Activated naive CD4-positive, alpha-beta T cell treated with anti-CD3 and anti-CD28 coated beads, Interleukin-2, amount 50 U/mL, for 24 hours (primary cell): ENCODE measurements around the gene MCOLN1.

Experiments
- H3K27ac Mint-ChIP-seq: one replicate; pipeline ENCODE4 v1.8.0; 2021; ENCODE audit warnings: mild to moderate bottlenecking, mixed read lengths
- H3K27me3 Mint-ChIP-seq: one replicate; pipeline ENCODE4 v1.8.0; 2021; ENCODE audit warnings: mixed read lengths
- H3K36me3 Mint-ChIP-seq: one replicate; pipeline ENCODE4 v1.8.0; 2021; ENCODE audit warnings: mixed read lengths
- H3K4me1 Mint-ChIP-seq: one replicate; pipeline ENCODE4 v1.8.0; 2021; ENCODE audit warnings: mixed read lengths
- H3K4me3 Mint-ChIP-seq: one replicate; pipeline ENCODE4 v1.8.0; 2021; ENCODE audit warnings: mild to moderate bottlenecking, mixed read lengths
- H3K9me3 Mint-ChIP-seq: one replicate; pipeline ENCODE4 v1.8.0; 2021; ENCODE audit warnings: mixed read lengths

MCOLN1 gene

DNA sequence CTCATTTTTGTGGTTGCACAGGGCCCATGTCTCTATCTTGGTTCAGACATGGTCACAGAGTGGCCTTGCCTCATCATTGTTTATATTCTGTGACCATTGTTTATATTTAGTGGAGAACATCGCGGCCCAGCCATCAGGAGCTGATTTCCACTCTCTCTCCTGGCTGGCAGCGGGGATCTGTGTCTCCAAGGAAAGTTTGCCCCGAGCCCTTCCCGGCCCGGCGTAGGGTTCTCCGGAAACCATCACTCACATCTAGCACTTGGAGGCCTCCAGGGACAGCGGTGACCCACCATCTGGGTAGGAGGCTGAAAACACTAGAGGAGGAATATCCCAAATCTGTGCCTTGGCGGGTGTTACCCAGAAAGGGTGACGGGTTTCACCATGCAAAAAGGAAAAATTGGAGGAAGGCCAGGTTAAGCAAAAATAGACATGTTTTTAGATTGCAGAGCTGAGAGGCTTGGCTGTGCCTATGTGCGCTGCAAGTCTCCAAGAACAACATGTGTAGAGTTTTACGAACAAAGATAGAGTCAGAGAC lies 7.2 kb upstream of the MCOLN1 start:
- Mint-ChIP-seq H3K36me3 (peaks cover 2% of the 10 kb centered on the region), H3K4me3 (peak overlapping the region; percentile 82), H3K27me3 (peaks cover 7% of the 10 kb centered on the region), H3K9me3 (no peaks in the 10 kb centered on the region), H3K4me1 (peaks cover 17% of the 10 kb centered on the region), H3K27ac (peak overlapping the region; percentile 80)

DNA sequence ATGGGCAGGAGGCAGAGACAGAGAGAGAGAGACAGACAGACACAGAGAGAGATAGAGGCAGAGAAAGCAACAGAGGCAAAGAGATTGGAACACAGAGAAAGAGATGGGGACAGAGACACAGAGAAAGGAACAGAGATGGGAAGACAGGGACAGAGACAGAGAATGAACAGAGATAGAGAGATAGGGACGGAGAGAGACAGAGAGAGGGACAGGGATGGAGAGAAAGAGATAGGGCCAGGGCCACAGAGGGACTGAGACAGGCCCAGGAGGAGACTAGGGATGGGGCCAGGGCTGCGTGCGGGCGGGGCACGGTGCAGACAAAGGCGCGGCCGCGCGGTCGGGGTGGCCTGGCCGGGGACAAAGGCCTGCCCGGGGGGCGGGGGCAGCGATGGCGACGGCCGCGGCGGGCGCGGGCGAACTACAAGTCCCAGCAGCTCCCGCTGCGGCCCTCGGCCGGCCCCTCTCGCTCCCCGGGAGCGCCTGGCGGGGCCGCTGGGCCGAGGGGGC lies 6.7 kb upstream of the MCOLN1 start, which contains the start of gene ZNF358:
Gene ZNF358 (plus strand): TSS at position 459 of the 507 bp plus-strand sequence. CDS start 3,140 bp downstream, outside the sequence.
- H3K27me3 Mint-ChIP-seq = peaks cover 7% of the 10 kb centered on the region
- peak within 1 kb of the TSS; percentile 80 for H3K27ac Mint-ChIP-seq
- H3K4me1 Mint-ChIP-seq = peaks cover 17% of the 10 kb centered on the region
- H3K9me3 Mint-ChIP-seq = no peaks in the 10 kb centered on the region
- H3K36me3 Mint-ChIP-seq = peaks cover 2% of the 10 kb centered on the region
- peak within 1 kb of the TSS; percentile 82 for H3K4me3 Mint-ChIP-seq

DNA sequence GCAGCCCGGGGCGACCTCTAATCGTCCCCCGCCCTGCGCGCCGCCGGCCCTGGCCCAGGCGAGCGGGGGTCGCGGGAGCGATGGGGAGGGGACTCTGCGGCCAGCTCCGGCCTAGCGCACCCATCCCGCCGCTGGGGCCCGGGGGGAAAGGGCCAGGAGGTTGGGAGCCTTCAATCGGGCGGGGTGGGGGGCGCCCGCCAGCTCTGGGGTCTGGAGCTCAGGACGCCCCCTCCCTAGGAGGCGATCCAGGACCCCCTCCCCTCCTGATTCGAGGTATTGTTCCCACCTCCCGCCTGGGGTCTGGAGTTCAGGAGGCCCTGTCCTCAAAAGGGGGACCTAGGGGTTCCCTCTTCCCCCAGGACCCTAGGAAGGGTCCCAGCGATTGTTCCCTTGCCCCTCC lies 6.1 kb upstream of the MCOLN1 start:
- H3K36me3 Mint-ChIP-seq = peaks cover 3% of the 10 kb centered on the region
- H3K27me3 Mint-ChIP-seq = peaks cover 7% of the 10 kb centered on the region
- H3K4me3 Mint-ChIP-seq = peak overlapping the region; percentile 79
- no peak overlapping the region for H3K27ac Mint-ChIP-seq
- H3K9me3 Mint-ChIP-seq = no peaks in the 10 kb centered on the region
- peaks cover 17% of the 10 kb centered on the region for H3K4me1 Mint-ChIP-seq

DNA sequence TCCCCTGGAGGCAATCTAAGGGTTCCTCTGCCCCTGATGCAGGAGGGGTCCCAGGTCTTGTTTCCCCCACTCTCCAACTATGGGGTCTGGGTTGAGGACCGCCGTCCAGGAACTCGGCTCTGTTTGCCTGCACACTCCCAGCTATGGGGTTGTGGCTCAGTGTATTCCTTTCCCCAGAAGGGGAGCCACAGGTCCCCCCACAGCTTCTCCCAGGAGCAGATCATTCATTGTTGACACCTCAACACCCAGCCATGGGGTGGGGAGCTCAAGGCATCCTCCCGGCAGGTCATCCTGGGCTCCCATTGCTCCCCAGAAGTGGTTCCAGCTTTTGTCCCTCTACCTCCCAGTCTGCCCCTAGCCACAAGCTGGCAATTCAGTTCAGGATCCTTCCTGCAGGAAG lies 5.5 kb upstream of the MCOLN1 start:
- Mint-ChIP-seq H3K4me1 (peaks cover 20% of the 10 kb centered on the region), H3K9me3 (no peaks in the 10 kb centered on the region), H3K36me3 (peaks cover 3% of the 10 kb centered on the region), H3K4me3 (peak overlapping the region; percentile 79), H3K27me3 (peaks cover 7% of the 10 kb centered on the region), H3K27ac (no peak overlapping the region)

- H3K4me1 Mint-ChIP-seq = peaks cover 29% of the 10 kb centered on the region
- no peaks in the 10 kb centered on the region for H3K9me3 Mint-ChIP-seq
- peaks cover 3% of the 10 kb centered on the region for H3K36me3 Mint-ChIP-seq
- no peak overlapping the region for H3K4me3 Mint-ChIP-seq
- peaks cover 5% of the 10 kb centered on the region for H3K27me3 Mint-ChIP-seq
- H3K27ac Mint-ChIP-seq = no peak overlapping the region
Observed at GRCh38 chr19:7519361-7520130, 2.9 kb upstream of the MCOLN1 start.

DNA sequence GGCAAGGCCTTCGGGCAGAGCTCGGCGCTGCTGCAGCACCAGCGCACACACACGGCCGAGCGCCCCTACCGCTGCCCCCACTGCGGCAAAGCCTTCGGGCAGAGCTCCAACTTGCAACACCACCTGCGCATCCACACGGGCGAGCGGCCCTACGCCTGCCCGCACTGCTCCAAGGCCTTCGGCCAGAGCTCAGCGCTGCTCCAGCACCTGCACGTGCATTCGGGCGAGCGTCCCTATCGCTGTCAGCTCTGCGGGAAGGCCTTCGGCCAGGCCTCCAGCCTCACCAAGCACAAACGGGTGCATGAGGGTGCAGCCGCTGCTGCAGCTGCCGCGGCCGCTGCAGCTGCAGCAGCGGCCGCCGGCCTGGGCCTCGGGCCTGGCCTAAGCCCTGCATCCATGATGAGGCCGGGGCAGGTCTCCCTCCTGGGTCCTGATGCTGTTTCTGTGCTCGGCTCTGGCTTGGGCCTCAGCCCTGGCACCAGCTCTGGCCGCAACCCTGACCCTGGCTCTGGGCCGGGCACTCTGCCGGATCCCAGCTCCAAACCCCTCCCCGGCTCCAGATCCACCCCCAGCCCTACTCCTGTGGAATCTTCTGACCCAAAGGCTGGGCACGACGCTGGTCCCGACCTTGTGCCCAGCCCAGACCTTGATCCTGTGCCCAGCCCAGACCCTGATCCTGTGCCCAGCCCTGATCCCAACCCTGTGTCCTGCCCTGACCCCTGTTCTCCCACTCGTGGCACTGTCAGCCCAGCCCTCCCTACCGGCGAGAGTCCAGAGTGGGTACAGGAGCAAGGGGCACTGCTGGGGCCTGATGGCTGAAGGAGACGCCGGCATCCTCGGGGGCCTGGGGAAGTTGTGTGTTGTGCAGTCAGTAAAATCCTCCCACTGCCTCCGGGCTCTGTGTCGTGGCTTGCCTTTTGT lies 2.0 kb upstream of the MCOLN1 start:
- Mint-ChIP-seq H3K9me3 (no peaks in the 10 kb centered on the region), H3K36me3 (peaks cover 3% of the 10 kb centered on the region), H3K4me1 (peaks cover 27% of the 10 kb centered on the region)

DNA sequence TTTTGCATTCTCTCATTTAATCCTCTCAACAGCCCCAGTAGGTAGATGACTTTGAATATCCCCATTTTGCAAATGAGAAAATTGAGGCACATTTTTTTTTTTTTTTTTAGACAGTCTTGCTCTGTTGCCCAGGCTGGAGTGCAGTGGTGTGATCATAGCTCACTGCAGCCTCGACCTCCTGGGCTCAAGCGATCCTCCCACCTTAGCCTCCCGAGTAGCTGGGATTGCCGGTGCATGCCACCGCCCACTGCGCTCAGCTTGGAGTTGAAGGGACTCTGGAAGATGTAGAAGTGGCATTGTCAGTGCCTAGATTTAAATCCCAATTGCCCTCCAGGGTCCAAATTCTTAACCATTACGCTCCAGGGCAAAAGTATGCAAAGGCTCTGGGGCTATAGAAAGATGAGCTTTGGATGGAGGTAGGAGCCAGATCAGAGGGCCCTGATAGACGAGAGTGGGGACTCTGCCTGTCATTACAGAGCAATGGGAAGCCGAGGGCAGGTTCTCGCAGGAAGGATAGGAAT lies 813 bp upstream of the MCOLN1 start:
- no peaks in the 10 kb centered on the region for H3K27me3 Mint-ChIP-seq
- peaks cover 3% of the 10 kb centered on the region for H3K36me3 Mint-ChIP-seq
- peak overlapping the region; percentile 88 for H3K4me3 Mint-ChIP-seq
- no peaks in the 10 kb centered on the region for H3K9me3 Mint-ChIP-seq
- H3K27ac Mint-ChIP-seq = peak overlapping the region; percentile 89
- peaks cover 21% of the 10 kb centered on the region for H3K4me1 Mint-ChIP-seq

More for the DNA sequence above, 2.0 kb upstream of the MCOLN1 start:
- Mint-ChIP-seq H3K4me3 (no peak overlapping the region), H3K27ac (no peak overlapping the region), H3K27me3 (peaks cover 3% of the 10 kb centered on the region)

- H3K9me3 Mint-ChIP-seq = no peaks in the 10 kb centered on the region
- H3K4me3 Mint-ChIP-seq = peak overlapping the region; percentile 74
- H3K4me1 Mint-ChIP-seq = peaks cover 15% of the 10 kb centered on the region
- H3K27me3 Mint-ChIP-seq = no peaks in the 10 kb centered on the region
- peaks cover 3% of the 10 kb centered on the region for H3K36me3 Mint-ChIP-seq
- no peak overlapping the region for H3K27ac Mint-ChIP-seq
Observed at GRCh38 chr19:7522923-7523667, 671 bp downstream of the MCOLN1 start.

DNA sequence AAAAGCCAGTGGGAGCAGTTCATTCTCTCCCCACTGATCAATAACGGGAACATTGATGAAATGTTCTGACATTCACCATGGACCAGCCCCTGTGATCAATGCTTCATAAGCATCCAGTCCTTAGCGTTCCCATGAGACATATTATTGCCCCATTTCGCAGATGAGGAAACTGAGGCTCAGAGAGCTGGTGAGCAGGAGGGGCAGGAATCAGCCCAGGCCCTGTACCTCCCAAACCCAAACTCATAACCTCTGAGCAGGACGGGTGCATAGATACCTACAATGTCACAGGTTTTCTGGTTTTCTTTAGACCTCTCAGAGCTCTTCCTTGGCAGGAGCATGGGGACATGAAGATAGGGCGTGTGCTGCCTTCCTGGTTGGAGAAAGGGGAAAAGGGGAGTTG lies 2.1 kb downstream of the MCOLN1 start:
- Mint-ChIP-seq H3K9me3 (no peaks in the 10 kb centered on the region), H3K4me1 (peaks cover 12% of the 10 kb centered on the region), H3K36me3 (peaks cover 1% of the 10 kb centered on the region)

GRCh38 chr19:7524992-7525739 lies 2.7 kb downstream of the MCOLN1 start:
- Mint-ChIP-seq H3K36me3 (peaks cover 1% of the 10 kb centered on the region), H3K27me3 (no peaks in the 10 kb centered on the region), H3K4me3 (no peak overlapping the region), H3K27ac (no peak overlapping the region), H3K4me1 (peaks cover 12% of the 10 kb centered on the region), H3K9me3 (no peaks in the 10 kb centered on the region)

More for the DNA sequence above, 2.1 kb downstream of the MCOLN1 start:
- Mint-ChIP-seq H3K27me3 (no peaks in the 10 kb centered on the region), H3K4me3 (peak overlapping the region; percentile 11), H3K27ac (no peak overlapping the region)

DNA sequence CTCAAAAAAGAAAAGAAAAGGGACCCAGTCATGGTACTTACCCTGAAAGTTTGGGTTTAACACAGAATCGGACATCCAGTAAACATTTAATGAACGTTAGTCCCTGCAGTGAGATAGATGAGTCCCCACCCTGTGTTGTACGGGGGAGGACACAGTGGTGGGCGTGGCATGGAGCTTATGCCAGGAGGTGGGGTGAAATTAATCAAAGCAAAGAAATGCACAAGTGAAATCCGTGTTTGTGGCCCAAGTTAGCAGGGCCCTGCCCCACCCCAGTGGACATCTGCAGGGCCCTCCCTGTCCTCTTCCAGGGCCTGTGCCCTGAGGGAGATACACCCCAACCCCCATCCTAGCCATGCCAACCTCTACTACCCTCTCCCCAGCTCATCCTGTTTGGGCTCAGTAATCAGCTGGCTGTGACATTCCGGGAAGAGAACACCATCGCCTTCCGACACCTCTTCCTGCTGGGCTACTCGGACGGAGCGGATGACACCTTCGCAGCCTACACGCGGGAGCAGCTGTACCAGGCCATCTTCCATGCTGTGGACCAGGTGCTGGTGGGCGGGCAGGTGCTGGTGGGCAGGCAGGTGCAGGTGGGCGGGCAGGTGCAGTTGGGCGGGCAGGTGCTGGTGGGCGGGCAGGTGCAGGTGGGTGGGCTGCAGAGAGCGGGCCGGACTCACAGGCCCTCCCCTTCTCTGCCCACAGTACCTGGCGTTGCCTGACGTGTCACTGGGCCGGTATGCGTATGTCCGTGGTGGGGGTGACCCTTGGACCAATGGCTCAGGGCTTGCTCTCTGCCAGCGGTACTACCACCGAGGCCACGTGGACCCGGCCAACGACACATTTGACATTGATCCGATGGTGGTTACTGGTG lies 3.9 kb downstream of the MCOLN1 start:
- Mint-ChIP-seq H3K36me3 (no peaks in the 10 kb centered on the region), H3K27me3 (no peaks in the 10 kb centered on the region), H3K4me3 (no peak overlapping the region), H3K4me1 (peaks cover 12% of the 10 kb centered on the region), H3K9me3 (no peaks in the 10 kb centered on the region), H3K27ac (no peak overlapping the region)

- Mint-ChIP-seq H3K9me3 (no peaks in the 10 kb centered on the region), H3K36me3 (no peaks in the 10 kb centered on the region), H3K4me1 (peaks cover 4% of the 10 kb centered on the region), H3K27me3 (no peaks in the 10 kb centered on the region), H3K4me3 (no peak overlapping the region), H3K27ac (no peak overlapping the region)
Observed at GRCh38 chr19:7527516-7528191, 5.2 kb downstream of the MCOLN1 start.

DNA sequence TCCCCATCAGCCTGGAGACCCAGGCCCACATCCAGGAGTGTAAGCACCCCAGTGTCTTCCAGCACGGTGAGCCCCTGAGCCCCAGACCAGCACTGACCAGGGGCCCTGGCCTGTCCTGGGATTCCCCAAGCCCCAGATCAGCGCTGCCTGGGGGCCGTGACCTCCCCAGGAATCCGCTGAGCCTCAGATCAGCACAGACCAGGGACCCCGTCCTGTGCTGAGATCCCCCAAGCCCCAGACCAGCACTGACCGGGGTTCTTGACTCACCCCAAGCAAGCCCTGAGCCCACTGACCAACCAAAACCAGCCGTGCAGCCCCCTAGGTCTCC lies 5.7 kb downstream of the MCOLN1 start:
- Mint-ChIP-seq H3K27ac (no peak overlapping the region), H3K9me3 (no peaks in the 10 kb centered on the region)

More for the DNA sequence above, 5.7 kb downstream of the MCOLN1 start:
- no peak overlapping the region for H3K4me3 Mint-ChIP-seq
- no peaks in the 10 kb centered on the region for H3K27me3 Mint-ChIP-seq
- H3K36me3 Mint-ChIP-seq = no peaks in the 10 kb centered on the region
- peaks cover 4% of the 10 kb centered on the region for H3K4me1 Mint-ChIP-seq
